GM18499 (cell line): ENCODE results near the gene PTPN9.
"Not testable (repeated sequence)": the region's sequence is repeated elsewhere in the genome, so short reads cannot be mapped to it uniquely, and the experiment has no call there.

Source experiments
- ATAC-seq: cut with Tn5 transposase; IDR thresholded peaks from one replicate; pipeline ENCODE4 v1.9.1; 2021; ENCODE audit warnings: moderate number of reproducible peaks; ENCODE audit not compliant: insufficient read depth, unreplicated experiment

PTPN9 gene

GRCh38 chr15:75578948-75579920, at the start of gene PTPN9:
Gene PTPN9 (minus strand): TSS chr15:75579315. CDS start chr15:75578776, 539 bp downstream.
- no peak for ATAC-seq

GRCh38 chr15:75625542-75626347, 46.6 kb upstream of the PTPN9 start, which contains the start of gene SNUPN:
Gene SNUPN (minus strand): TSS chr15:75625725. CDS start chr15:75621051, 4,674 bp downstream.
- ATAC-seq = no peak

- ATAC-seq = no peak
Measured at GRCh38 chr15:75622505-75622904, 43.4 kb upstream of the PTPN9 start.

GRCh38 chr15:75620841-75621391, 41.8 kb upstream of the PTPN9 start:
- no peak for ATAC-seq

GRCh38 chr15:75620058-75620820, 41.1 kb upstream of the PTPN9 start:
- no peak for ATAC-seq

GRCh38 chr15:75616766-75617165, 37.7 kb upstream of the PTPN9 start:
- ATAC-seq = no peak

- no peak for ATAC-seq
Measured at GRCh38 chr15:75606711-75607699, 27.9 kb upstream of the PTPN9 start.

GRCh38 chr15:75606026-75606425, 26.9 kb upstream of the PTPN9 start:
- no peak for ATAC-seq

GRCh38 chr15:75599401-75599800, 20.3 kb upstream of the PTPN9 start:
- ATAC-seq = no peak

GRCh38 chr15:75598361-75598760, 19.2 kb upstream of the PTPN9 start:
- ATAC-seq = no peak

GRCh38 chr15:75597667-75598341, 18.7 kb upstream of the PTPN9 start:
- no peak for ATAC-seq

- no peak for ATAC-seq
Measured at GRCh38 chr15:75596703-75597345, 17.7 kb upstream of the PTPN9 start.

GRCh38 chr15:75594276-75594675, 15.2 kb upstream of the PTPN9 start:
- no peak for ATAC-seq

GRCh38 chr15:75591655-75592364, 12.7 kb upstream of the PTPN9 start:
- ATAC-seq = no peak

GRCh38 chr15:75590239-75590638, 11.1 kb upstream of the PTPN9 start:
- ATAC-seq = no peak

- no peak for ATAC-seq
Measured at GRCh38 chr15:75589071-75589470, 10.0 kb upstream of the PTPN9 start.

- not testable (repeated sequence) for ATAC-seq
Measured at GRCh38 chr15:75586422-75586821, 7.3 kb upstream of the PTPN9 start.
